MM.1S (cell line): ENCODE measurements around the gene ATXN1.

ENCODE experiments used
- EZH2 ChIP-seq: fragments of 300-600 bp; sonication (generic); optimal IDR thresholded peaks from 2 replicates; pipeline ENCODE3; 2017; ENCODE audit warnings: low read depth, mild to moderate bottlenecking, antibody characterized with exemption, low read length, mixed read lengths
- TF ChIP-seq, protein P1 (sequence below): fragments of 300-600 bp; sonication (generic); IDR thresholded peaks from 2 replicates; pipeline ENCODE4 v1.5.1; 2016; ENCODE audit warnings: antibody characterized with exemption, low read length, mixed read lengths

DNA sequence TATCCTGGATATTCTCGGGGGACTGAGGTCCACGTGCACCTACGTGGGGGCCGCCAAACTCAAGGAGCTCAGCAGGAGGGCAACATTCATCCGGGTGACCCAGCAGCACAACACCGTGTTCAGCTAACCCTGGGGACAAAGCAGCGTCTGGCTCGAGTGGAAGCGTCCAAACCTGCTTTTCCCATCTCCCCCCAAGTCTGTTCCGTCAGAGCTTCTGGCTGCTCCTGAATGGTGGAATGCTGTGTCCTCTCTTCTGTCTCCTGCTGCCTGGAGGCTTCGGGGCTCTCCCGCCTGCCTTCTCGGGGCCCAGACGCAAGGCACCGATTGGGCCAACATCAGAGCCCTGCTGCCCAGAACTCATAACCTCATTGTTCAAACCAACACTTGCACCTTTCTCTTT lies 466.2 kb downstream of the ATXN1 start:
- TF ChIP-seq, protein P1, sequence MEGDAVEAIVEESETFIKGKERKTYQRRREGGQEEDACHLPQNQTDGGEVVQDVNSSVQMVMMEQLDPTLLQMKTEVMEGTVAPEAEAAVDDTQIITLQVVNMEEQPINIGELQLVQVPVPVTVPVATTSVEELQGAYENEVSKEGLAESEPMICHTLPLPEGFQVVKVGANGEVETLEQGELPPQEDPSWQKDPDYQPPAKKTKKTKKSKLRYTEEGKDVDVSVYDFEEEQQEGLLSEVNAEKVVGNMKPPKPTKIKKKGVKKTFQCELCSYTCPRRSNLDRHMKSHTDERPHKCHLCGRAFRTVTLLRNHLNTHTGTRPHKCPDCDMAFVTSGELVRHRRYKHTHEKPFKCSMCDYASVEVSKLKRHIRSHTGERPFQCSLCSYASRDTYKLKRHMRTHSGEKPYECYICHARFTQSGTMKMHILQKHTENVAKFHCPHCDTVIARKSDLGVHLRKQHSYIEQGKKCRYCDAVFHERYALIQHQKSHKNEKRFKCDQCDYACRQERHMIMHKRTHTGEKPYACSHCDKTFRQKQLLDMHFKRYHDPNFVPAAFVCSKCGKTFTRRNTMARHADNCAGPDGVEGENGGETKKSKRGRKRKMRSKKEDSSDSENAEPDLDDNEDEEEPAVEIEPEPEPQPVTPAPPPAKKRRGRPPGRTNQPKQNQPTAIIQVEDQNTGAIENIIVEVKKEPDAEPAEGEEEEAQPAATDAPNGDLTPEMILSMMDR: no peak
- no peak for TF ChIP-seq EZH2
